ENCODE data around the gene CLDN6. TPM values are rescaled to one million over a fixed set of nuclear protein-coding genes. Genes with fewer than 3 reads are reported as not detected.

The CLDN6 gene
- total RNA-seq = not detected

GRCh38 chr16:3017794-3018506 is at the start of gene CLDN6:
Gene CLDN6, minus strand, starts transcription at chr16:3018183. Its CDS starts 2,162 bp downstream, at chr16:3016021.
- DNase-seq = peak; percentile 30 to 42
- no peak within 1 kb of the TSS for H3K4me3 ChIP-seq (replicated peaks in 1 of 3)
- peaks cover 30 to 34% of the 10 kb centered on the region in 2 donors for H3K4me1 ChIP-seq
- H3K9me3 ChIP-seq = no peaks in the 10 kb centered on the region
- no peak within 1 kb of the TSS for H3K27ac ChIP-seq
- H3K36me3 ChIP-seq = no peaks in the 10 kb centered on the region
- TF ChIP-seq CTCF (IDR thresholded peaks at IDR 0.05) (peak in 1 of 6 experiments; percentile 6), POLR2A (IDR thresholded peaks at IDR 0.05) (no peak)
- H3K27me3 ChIP-seq = no peaks in the 10 kb centered on the region
- 5% methylated on average over 15 to 23 of the region's 52 CpGs for WGBS, 2 donors
- intact Hi-C loops (cut with DNase I) = no loop called here

DNA sequence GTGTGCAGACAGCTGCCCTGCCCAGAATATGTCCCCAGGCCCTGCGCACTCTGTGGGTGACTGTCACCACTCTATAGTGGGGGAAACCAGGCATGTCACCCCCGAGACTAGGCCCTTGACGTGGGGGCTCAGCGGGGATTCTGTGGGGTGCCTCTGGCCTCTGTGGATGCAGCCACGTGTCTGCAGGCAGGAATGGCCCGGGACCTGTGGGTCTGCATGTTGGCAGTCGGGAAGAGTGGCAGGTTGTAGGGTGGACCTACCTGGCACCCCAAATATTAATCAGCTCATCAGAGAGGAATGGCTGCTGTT is 48.4 kb upstream of the CLDN6 start:
- TF ChIP-seq CTCF (IDR thresholded peaks at IDR 0.05) (no peak), POLR2A (IDR thresholded peaks at IDR 0.05) (no peak)

GRCh38 chr16:3065742-3066439 is 47.9 kb upstream of the CLDN6 start:
- Histone ChIP-seq H3K27ac (peak overlapping the region in 2 of 3 donors; percentile 71 to 76), H3K27me3 (no peaks in the 10 kb centered on the region), H3K36me3 (no peaks in the 10 kb centered on the region), H3K4me3 (replicated peaks in 1 of 3) (peak overlapping the region in 1 of 3 donors; percentile 18), H3K4me1 (peaks cover 0 to 34% of the 10 kb centered on the region in 2 donors), H3K9me3 (no peaks in the 10 kb centered on the region)
- intact Hi-C loops (cut with DNase I) = loop anchor here (10.0 kb wide), 1 partner anchor 59 kb away; no protein-coding TSS in a partner anchor
- 74 to 78% methylated on average over 20 to 25 of the region's 26 CpGs for WGBS, 2 donors
- TF ChIP-seq POLR2A (IDR thresholded peaks at IDR 0.05) = no peak
- TF ChIP-seq CTCF (IDR thresholded peaks at IDR 0.05) = no peak
- no peak for DNase-seq

More for the DNA sequence above, 48.4 kb upstream of the CLDN6 start:
- peak overlapping the region in 2 of 3 donors; percentile 71 to 76 for H3K27ac ChIP-seq
- no peaks in the 10 kb centered on the region for H3K36me3 ChIP-seq
- peak overlapping the region in 1 of 3 donors; percentile 18 for H3K4me3 ChIP-seq (replicated peaks in 1 of 3)
- H3K4me1 ChIP-seq = peaks cover 0 to 34% of the 10 kb centered on the region in 2 donors
- intact Hi-C loops (cut with DNase I) = loop anchor here (10.0 kb wide), 1 partner anchor 58 kb away; no protein-coding TSS in a partner anchor
- H3K9me3 ChIP-seq = no peaks in the 10 kb centered on the region
- no peaks in the 10 kb centered on the region for H3K27me3 ChIP-seq
- DNase-seq = no peak
- 78% methylated on average over 6 of the region's 7 CpGs; no CpG with 5 or more reads in 1 of the 2 donors for WGBS, 2 donors

- no peaks in the 10 kb centered on the region for H3K36me3 ChIP-seq
- intact Hi-C loops (cut with DNase I) = loop anchor here (10.0 kb wide), 1 partner anchor 60 kb away; no protein-coding TSS in a partner anchor
- WGBS, 2 donors = 58 to 62% methylated on average over 13 of the region's 13 CpGs
- peak within 1 kb of the TSS in 1 of 3 donors; percentile 18 for H3K4me3 ChIP-seq (replicated peaks in 1 of 3)
- peak within 1 kb of the TSS; percentile 54 to 76 (median 71) for H3K27ac ChIP-seq
- TF ChIP-seq POLR2A (IDR thresholded peaks at IDR 0.05) = peak in 1 of 2 donors; percentile 16
- TF ChIP-seq CTCF (IDR thresholded peaks at IDR 0.05) = no peak
- DNase-seq = peak; percentile 47 to 48
- H3K27me3 ChIP-seq = no peaks in the 10 kb centered on the region
- peaks cover 0 to 36% of the 10 kb centered on the region in 2 donors for H3K4me1 ChIP-seq
- no peaks in the 10 kb centered on the region for H3K9me3 ChIP-seq
These were observed 47.2 kb upstream of the CLDN6 start, which contains the start of gene IL32 for GRCh38 chr16:3065069-3065741. Gene IL32, plus strand, starts transcription at chr16:3065640. Its CDS starts 172 bp downstream, at chr16:3065812.

All from thyroid gland (tissue), 4 donors.